NB4 (cell line): ENCODE measurements around the gene FCF1.

Experiments
- DNase-seq: peaks from one replicate; pipeline ENCODE4 v3.0.0; 2010; ENCODE audit warnings: low read depth
- H3K4me3 ChIP-seq: one replicate; pipeline ENCODE4 v1.5.1; 2011; ENCODE audit warnings: mild to moderate bottlenecking, low read depth, low read length, moderate library complexity
- CTCF ChIP-seq: IDR thresholded peaks from one replicate; pipeline ENCODE4 v1.5.1; 2012; ENCODE audit warnings: low read depth, low read length
- MAX ChIP-seq: IDR thresholded peaks from 2 replicates; pipeline ENCODE4 v1.6.1; 2011; ENCODE audit warnings: low read depth, low read length
- MYC ChIP-seq: IDR thresholded peaks from 2 replicates; pipeline ENCODE4 v1.6.1; 2011; ENCODE audit warnings: low read depth, low read length
- POLR2A ChIP-seq: IDR thresholded peaks from 2 replicates; pipeline ENCODE4 v1.6.1; 2011; ENCODE audit warnings: mild to moderate bottlenecking; ENCODE audit not compliant: insufficient read length; ENCODE audit errors: extremely low read depth

The FCF1 gene

GRCh38 chr14:74695406-74695805 lies 17.5 kb upstream of the FCF1 start:
- H3K4me3 ChIP-seq = no peak overlapping the region
- peak; percentile 45 for DNase-seq
- TF ChIP-seq CTCF = no peak

GRCh38 chr14:74697011-74697410 lies 15.9 kb upstream of the FCF1 start:
- DNase-seq = no peak
- no peak for TF ChIP-seq MAX
- no peak overlapping the region for H3K4me3 ChIP-seq

GRCh38 chr14:74697543-74697942 lies 15.4 kb upstream of the FCF1 start:
- H3K4me3 ChIP-seq = no peak overlapping the region
- DNase-seq = no peak
- TF ChIP-seq CTCF (no peak), POLR2A (no peak), MYC (no peak), MAX (no peak)

- no peak for DNase-seq
- TF ChIP-seq MAX = no peak
- no peak for TF ChIP-seq MYC
- TF ChIP-seq POLR2A = no peak
- TF ChIP-seq CTCF = no peak
- no peak overlapping the region for H3K4me3 ChIP-seq
Observed at GRCh38 chr14:74697976-74698375, 15.0 kb upstream of the FCF1 start.

- TF ChIP-seq POLR2A (no peak), MYC (no peak), CTCF (no peak), MAX (no peak)
Observed at GRCh38 chr14:74698465-74698864, 14.5 kb upstream of the FCF1 start.

GRCh38 chr14:74702293-74702692 lies 10.7 kb upstream of the FCF1 start:
- no peak for DNase-seq
- TF ChIP-seq POLR2A (no peak), MYC (no peak), MAX (no peak), CTCF (no peak)
- H3K4me3 ChIP-seq = no peak overlapping the region

More at GRCh38 chr14:74698465-74698864, 14.5 kb upstream of the FCF1 start:
- no peak overlapping the region for H3K4me3 ChIP-seq
- peak; percentile 24 for DNase-seq

GRCh38 chr14:74703043-74703442 lies 9.9 kb upstream of the FCF1 start:
- TF ChIP-seq MYC (no peak), MAX (no peak), POLR2A (no peak), CTCF (no peak)
- no peak overlapping the region for H3K4me3 ChIP-seq
- DNase-seq = no peak
